Activated CD4-positive, alpha-beta T cell treated with anti-CD3 and anti-CD28 coated beads, Interleukin-2, amount 50 U/mL, for 24 hours (primary cell): ENCODE measurements around the gene CCL28.

Experiments
- DNase-seq, 2 donors: peaks; one replicate each; pipeline ENCODE4 v3.0.0-alpha.2; 2020; ENCODE audit warnings: low read depth in 1 of 2, low spot score in 1 of 2

The CCL28 gene

DNA sequence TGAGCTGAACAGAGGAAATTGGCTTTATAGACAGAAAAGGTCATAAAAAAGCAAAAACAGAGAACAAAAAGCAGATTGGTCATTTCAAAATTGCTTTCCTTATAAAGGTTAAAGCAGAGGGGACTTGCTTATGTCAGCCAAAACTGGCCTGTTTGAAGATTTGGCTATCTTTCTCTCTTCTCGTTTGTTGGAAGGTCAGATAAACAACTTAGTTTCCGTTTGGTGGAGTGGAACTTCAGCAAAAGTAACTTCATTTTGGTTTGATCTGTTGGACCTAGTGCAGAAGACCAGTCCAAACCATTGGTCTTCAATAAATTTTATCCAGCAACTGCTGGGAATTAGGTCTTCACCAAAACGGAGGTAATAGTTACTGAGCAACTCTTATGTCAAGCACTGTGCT, 53.9 kb downstream of the CCL28 start:
- no peak for DNase-seq

DNA sequence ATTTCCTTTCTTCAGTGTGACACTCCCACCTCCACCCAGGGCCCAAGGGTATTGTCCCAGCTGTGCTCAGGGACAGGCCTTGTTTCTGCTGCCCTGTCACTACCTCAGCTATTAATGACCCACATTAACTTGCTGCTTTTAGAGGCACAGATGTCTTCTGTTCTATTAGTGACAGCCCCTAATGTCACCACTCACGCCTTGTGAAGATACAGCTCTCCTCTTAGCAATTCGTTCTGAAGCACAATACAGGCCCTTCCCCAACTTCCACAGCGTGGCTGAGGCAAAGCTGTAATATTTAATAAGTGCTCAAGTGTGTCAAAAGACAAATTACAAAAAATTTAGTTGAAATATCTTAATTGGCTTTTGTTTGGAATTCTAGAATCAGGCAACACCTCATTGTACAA, 54.3 kb downstream of the CCL28 start:
- DNase-seq: no peak

GRCh38 chr5:43357067-43357466, 55.1 kb downstream of the CCL28 start:
- DNase-seq: no peak

DNA sequence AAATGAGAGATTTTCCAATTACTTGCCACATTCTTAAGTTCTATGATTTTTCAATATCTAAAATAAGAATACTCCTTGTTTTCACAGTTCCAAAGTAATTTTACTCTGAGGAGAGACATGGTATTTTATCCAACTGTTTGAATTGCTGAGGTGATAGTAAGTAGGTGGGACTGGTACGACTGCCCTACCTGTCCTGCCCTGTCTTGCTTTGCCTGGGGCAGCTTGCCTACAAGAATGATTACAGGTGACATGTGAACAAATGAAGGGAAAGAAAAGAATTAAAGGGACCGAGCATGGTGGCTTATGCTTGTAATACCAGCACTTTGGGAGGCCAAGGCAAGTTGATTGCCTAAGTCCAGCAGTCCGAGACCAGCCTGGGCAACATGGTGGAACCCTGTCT, 57.4 kb downstream of the CCL28 start:
- DNase-seq: no peak

DNA sequence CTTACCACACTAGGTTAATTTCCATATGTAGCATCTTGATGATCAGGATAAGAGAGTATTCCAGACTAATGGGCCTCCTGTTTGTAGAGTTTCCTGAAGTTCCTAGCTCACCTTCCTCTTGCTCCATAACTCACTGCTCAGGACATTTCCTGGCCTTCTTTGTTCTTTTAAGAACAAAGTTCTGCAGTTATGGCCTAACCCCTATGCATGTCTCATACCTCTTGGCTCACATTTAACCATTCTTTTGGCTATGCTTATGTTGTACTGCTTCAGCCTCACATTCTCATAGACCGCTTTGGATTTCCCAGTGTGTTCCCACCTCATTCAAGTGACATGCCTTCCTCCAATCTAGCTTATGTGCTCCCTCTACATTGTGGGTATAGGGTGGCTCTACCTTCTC, 58.5 kb downstream of the CCL28 start:
- no peak for DNase-seq

DNA sequence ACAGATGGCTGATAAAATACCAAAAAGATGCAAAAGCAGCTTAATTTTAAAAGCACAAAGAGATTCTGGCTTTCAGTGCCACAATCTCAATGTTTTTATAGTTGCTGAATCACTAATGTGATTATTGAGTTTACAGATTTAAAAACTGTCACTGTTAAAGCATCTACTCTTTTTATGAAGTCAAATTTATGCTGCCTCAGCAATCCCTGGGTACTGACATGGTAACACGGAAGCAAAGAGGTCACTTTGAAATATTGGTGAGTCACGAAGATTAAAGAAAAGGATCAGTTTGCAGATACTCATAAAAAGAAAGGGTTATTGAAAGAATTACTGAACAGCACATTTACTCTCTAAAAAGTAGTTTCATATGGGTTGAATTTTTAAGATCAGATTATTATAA, 59.3 kb downstream of the CCL28 start:
- no peak for DNase-seq

GRCh38 chr5:43352131-43352530, 60.1 kb downstream of the CCL28 start:
- no peak for DNase-seq

GRCh38 chr5:43348861-43349363, 63.3 kb downstream of the CCL28 start:
- no peak for DNase-seq

- DNase-seq: no peak
These were observed 64.0 kb downstream of the CCL28 start for GRCh38 chr5:43348207-43348606.

DNA sequence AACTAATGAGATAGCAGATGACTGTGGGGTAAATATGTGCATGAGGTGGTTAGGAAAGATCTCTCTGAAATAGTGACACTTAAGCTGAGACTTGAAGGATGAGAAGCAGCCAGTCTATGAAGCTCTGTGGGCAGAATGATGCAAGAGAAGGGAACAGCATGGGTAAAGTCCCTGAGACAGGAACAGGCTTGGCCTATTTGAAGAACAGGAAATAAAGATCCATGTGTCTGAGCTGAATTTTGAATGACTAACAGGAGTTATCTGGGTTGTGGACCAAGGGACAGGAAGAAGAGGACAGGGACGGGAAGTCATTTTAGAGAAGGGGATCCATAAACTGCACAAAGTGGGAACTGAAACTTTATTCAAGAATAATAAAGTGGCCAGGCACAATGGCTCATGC, 73.3 kb downstream of the CCL28 start:
- no peak for DNase-seq

DNA sequence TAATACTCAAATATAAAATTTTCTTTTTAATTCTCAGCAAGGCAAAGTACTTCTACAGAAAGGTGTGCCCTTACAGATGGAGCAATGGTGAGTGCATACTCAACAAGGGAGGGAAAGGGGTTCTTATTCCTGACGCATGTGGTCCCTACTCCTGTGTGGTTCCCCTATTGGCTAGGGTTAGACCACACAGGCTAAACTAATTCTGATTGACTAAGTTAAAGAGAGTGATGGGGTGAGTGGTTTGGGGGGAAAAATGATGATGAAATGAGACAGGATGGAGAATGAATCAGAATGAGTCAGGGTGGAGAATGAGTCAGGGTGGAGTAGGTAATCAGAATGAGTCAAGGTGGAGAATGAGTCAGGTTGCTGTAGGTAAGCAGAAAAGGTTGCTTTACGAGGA, 76.0 kb downstream of the CCL28 start:
- peak in 1 of 2 donors; percentile 35 for DNase-seq

DNA sequence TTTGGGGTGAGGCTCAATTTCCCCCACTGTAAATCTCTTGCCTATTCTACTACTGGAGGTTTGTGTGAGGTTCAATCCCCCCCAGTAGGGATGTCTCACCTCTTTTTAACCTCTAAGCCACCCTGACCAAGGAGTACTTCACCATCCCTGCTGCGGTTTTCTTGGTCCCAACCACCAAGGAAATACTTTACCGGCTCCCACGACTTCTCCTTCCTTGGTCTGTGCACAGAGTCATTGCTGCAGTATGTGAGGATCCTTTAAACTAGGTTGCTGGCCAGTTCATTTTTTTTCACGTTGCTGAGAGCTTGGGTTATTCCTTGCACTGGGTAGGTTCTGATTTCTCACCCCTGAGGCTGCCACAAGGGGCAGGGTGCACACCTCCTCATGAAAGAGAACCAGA, 76.5 kb downstream of the CCL28 start:
- no peak for DNase-seq

- no peak for DNase-seq
These were observed 79.8 kb downstream of the CCL28 start for GRCh38 chr5:43332401-43332800.
